Progenitor cell of endocrine pancreas (in vitro differentiated cells): ENCODE data around the gene TSPAN4. TPM values are rescaled to one million over a fixed set of nuclear protein-coding genes. Genes with fewer than 3 reads are reported as not detected.
A peak's percentile ranks its signal among the peaks of the same experiment; 100 is the strongest.

Experiments used
- DNase-seq: peaks from one replicate; pipeline ENCODE4 v3.0.0; 2021; ENCODE audit warnings: low spot score; ENCODE audit not compliant: unreplicated experiment
- H3K27ac Mint-ChIP-seq: 2 replicates; pipeline ENCODE4 v1.8.0; 2021; ENCODE audit warnings: mild to moderate bottlenecking, moderate library complexity, mixed read lengths
- H3K27me3 Mint-ChIP-seq: 2 replicates; pipeline ENCODE4 v1.8.0; 2021; ENCODE audit warnings: mixed read lengths
- H3K36me3 Mint-ChIP-seq: 2 replicates; pipeline ENCODE4 v1.8.0; 2022; ENCODE audit warnings: mixed read lengths; ENCODE audit not compliant: insufficient read depth
- H3K4me1 Mint-ChIP-seq: 2 replicates; pipeline ENCODE4 v1.8.0; 2021; ENCODE audit warnings: low read depth, mixed read lengths
- H3K4me3 Mint-ChIP-seq: 2 replicates; pipeline ENCODE4 v1.8.0; 2021; ENCODE audit warnings: low read depth, mild to moderate bottlenecking, moderate library complexity, mixed read lengths
- H3K9me3 Mint-ChIP-seq: 2 replicates; pipeline ENCODE4 v1.8.0; 2021; ENCODE audit warnings: low read depth, mixed read lengths
- CTCF ChIP-seq: fragments of 200-600 bp; sonication (generic); IDR thresholded peaks from one replicate; pipeline ENCODE4 v1.5.0; 2021; ENCODE audit warnings: antibody characterized with exemption, mild to moderate bottlenecking; ENCODE audit not compliant: unreplicated experiment
- total RNA-seq: library from RNA; stranded (reverse); gene quantifications from 2 replicates; pipeline ENCODE4 v1.2.1, GENCODE V29; 2021

The TSPAN4 gene
- total RNA-seq, 1 donor from 2014 or later: 24.9 TPM

- no peak for DNase-seq
- Mint-ChIP-seq H3K27ac (no peak overlapping the region), H3K27me3 (peaks cover 35% of the 10 kb centered on the region), H3K9me3 (no peaks in the 10 kb centered on the region), H3K36me3 (peaks cover 2% of the 10 kb centered on the region), H3K4me1 (peaks cover 14% of the 10 kb centered on the region), H3K4me3 (peak overlapping the region; percentile 21)
- TF ChIP-seq CTCF: no peak
Observed at GRCh38 chr11:829847-830294, 12.8 kb upstream of the TSPAN4 start.

GRCh38 chr11:830295-831117 is 12.1 kb upstream of the TSPAN4 start:
- H3K36me3 Mint-ChIP-seq: no peaks in the 10 kb centered on the region

GRCh38 chr11:831118-831864 is 11.4 kb upstream of the TSPAN4 start:
- peaks cover 12% of the 10 kb centered on the region for H3K4me1 Mint-ChIP-seq
- no peak for DNase-seq
- H3K9me3 Mint-ChIP-seq: no peaks in the 10 kb centered on the region
- H3K36me3 Mint-ChIP-seq: no peaks in the 10 kb centered on the region
- peaks cover 35% of the 10 kb centered on the region for H3K27me3 Mint-ChIP-seq
- no peak overlapping the region for H3K27ac Mint-ChIP-seq
- peak overlapping the region; percentile 56 for H3K4me3 Mint-ChIP-seq
- no peak for TF ChIP-seq CTCF

More at GRCh38 chr11:830295-831117, 12.1 kb upstream of the TSPAN4 start:
- peak; percentile 66 for DNase-seq
- no peak for TF ChIP-seq CTCF
- H3K9me3 Mint-ChIP-seq: no peaks in the 10 kb centered on the region
- peaks cover 35% of the 10 kb centered on the region for H3K27me3 Mint-ChIP-seq
- no peak overlapping the region for H3K27ac Mint-ChIP-seq
- peak overlapping the region; percentile 47 for H3K4me3 Mint-ChIP-seq
- peaks cover 12% of the 10 kb centered on the region for H3K4me1 Mint-ChIP-seq

- H3K27ac Mint-ChIP-seq: no peak overlapping the region
- H3K27me3 Mint-ChIP-seq: peaks cover 35% of the 10 kb centered on the region
- H3K4me1 Mint-ChIP-seq: peaks cover 11% of the 10 kb centered on the region
- DNase-seq: no peak
- no peaks in the 10 kb centered on the region for H3K9me3 Mint-ChIP-seq
- peak overlapping the region; percentile 69 for H3K4me3 Mint-ChIP-seq
- no peaks in the 10 kb centered on the region for H3K36me3 Mint-ChIP-seq
- no peak for TF ChIP-seq CTCF
Observed at GRCh38 chr11:831961-832528, 10.6 kb upstream of the TSPAN4 start.

- Mint-ChIP-seq H3K4me3 (peak within 1 kb of the TSS; percentile 69), H3K27ac (peak within 1 kb of the TSS; percentile 59), H3K27me3 (peaks cover 34% of the 10 kb centered on the region), H3K36me3 (no peaks in the 10 kb centered on the region), H3K9me3 (no peaks in the 10 kb centered on the region), H3K4me1 (peaks cover 9% of the 10 kb centered on the region)
- TF ChIP-seq CTCF: no peak
- DNase-seq: peak; percentile 38
Observed at GRCh38 chr11:832529-833113, 10.0 kb upstream of the TSPAN4 start, which contains the start of gene CD151. Gene CD151, plus strand, starts transcription at chr11:832952. Its CDS starts 3,118 bp downstream, at chr11:836070.
